Sciatic nerve (tissue), 2 donors: Measurements from ENCODE around the gene FNIP2. TPM values are rescaled to one million over a fixed set of nuclear protein-coding genes. Genes with fewer than 3 reads are reported as not detected.
"Not testable (repeated sequence)": the region's sequence is repeated elsewhere in the genome, so short reads cannot be mapped to it uniquely, and the experiment has no call there.

Experiments used
- ATAC-seq: fragments of 200-7000 bp; cut with Tn5 transposase; one replicate; pipeline ENCODE4 v1.9.1; 2020; ENCODE audit warnings: mild to moderate bottlenecking, moderate library complexity
- DNase-seq: peaks from one replicate; pipeline ENCODE4 v3.0.0-alpha.2; 2020; ENCODE audit warnings: low spot score
- intact Hi-C: fragments of 100-400 bp; cut with DNase I; formaldehyde crosslinking; loops from one replicate; pipeline ENCODE4 v1.14.2; 2022
- total RNA-seq: library from RNA; stranded (reverse); fragmentation: NEBNext Ultra II Directional; extraction: Animal tissue kit (Norgen Biotek cat#: 25700); gene quantifications from one replicate; pipeline ENCODE4 v1.2.1, GENCODE V29; 2021
- donor health status: DM: no; HTN: no; CAD: no.
- donor health status: DM: no; HTN: no; CAD: no.

Gene FNIP2
- 48.7 TPM for total RNA-seq

- ATAC-seq (peak; percentile 94), DNase-seq (peak; percentile 88)
- intact Hi-C loops: no loop called here
Measured at GRCh38 chr4:158768555-158769174, at the start of gene FNIP2. Gene FNIP2 (plus strand): TSS chr4:158769026. CDS start chr4:158769213, 187 bp downstream.

GRCh38 chr4:158721680-158722079 lies 47.1 kb upstream of the FNIP2 start:
- intact Hi-C loops: no loop called here
- ATAC-seq (no peak), DNase-seq (no peak)

- intact Hi-C loops: no loop called here
- ATAC-seq: peak; percentile 59
- no peak for DNase-seq
Measured at GRCh38 chr4:158722291-158722916, 46.4 kb upstream of the FNIP2 start.

- DNase-seq: peak; percentile 91
- intact Hi-C loops: no loop called here
- ATAC-seq: peak; percentile 99
Measured at GRCh38 chr4:158722917-158723793, 45.7 kb upstream of the FNIP2 start, which contains the start of gene PPID. Gene PPID (minus strand): TSS chr4:158723396. CDS start chr4:158723288, 108 bp downstream.

- intact Hi-C loops: no loop called here
- ATAC-seq: no peak
- DNase-seq: no peak
Measured at GRCh38 chr4:158724637-158725036, 44.2 kb upstream of the FNIP2 start.

- ATAC-seq (no peak), DNase-seq (no peak)
- intact Hi-C loops: no loop called here
Measured at GRCh38 chr4:158726633-158727032, 42.2 kb upstream of the FNIP2 start.

GRCh38 chr4:158728236-158728635 lies 40.6 kb upstream of the FNIP2 start:
- intact Hi-C loops: no loop called here
- DNase-seq: no peak
- no peak for ATAC-seq

- ATAC-seq: peak; percentile 96
- intact Hi-C loops: loop anchor here (5.0 kb wide), 1 partner anchor 117 kb away; no protein-coding TSS in a partner anchor
- peak; percentile 77 for DNase-seq
Measured at GRCh38 chr4:158729716-158730559, 38.9 kb upstream of the FNIP2 start.

GRCh38 chr4:158738866-158739265 lies 30.0 kb upstream of the FNIP2 start:
- intact Hi-C loops: no loop called here
- DNase-seq: no peak
- no peak for ATAC-seq

- ATAC-seq (no peak), DNase-seq (no peak)
- intact Hi-C loops: no loop called here
Measured at GRCh38 chr4:158739600-158739999, 29.2 kb upstream of the FNIP2 start.

- intact Hi-C loops: no loop called here
- ATAC-seq: no peak
- no peak for DNase-seq
Measured at GRCh38 chr4:158741326-158742021, 27.4 kb upstream of the FNIP2 start.

- intact Hi-C loops, ATAC-seq, DNase-seq: not testable (repeated sequence)
Measured at GRCh38 chr4:158746537-158746936, 22.3 kb upstream of the FNIP2 start.

- ATAC-seq (no peak), DNase-seq (no peak)
- intact Hi-C loops: no loop called here
Measured at GRCh38 chr4:158750379-158750778, 18.4 kb upstream of the FNIP2 start.

- intact Hi-C loops: no loop called here
- DNase-seq: no peak
- peak; percentile 51 for ATAC-seq
Measured at GRCh38 chr4:158754385-158755180, 14.2 kb upstream of the FNIP2 start.

- DNase-seq, ATAC-seq, intact Hi-C loops: not testable (repeated sequence)
Measured at GRCh38 chr4:158755819-158756218, 13.0 kb upstream of the FNIP2 start.

- no peak for DNase-seq
- intact Hi-C loops: no loop called here
- no peak for ATAC-seq
Measured at GRCh38 chr4:158756588-158756987, 12.2 kb upstream of the FNIP2 start.

- DNase-seq: no peak
- ATAC-seq: no peak
- intact Hi-C loops: no loop called here
Measured at GRCh38 chr4:158758142-158758541, 10.7 kb upstream of the FNIP2 start.
